OCI-LY1 (cell line): ENCODE data around the gene GUSB.

Experiments
- CTCF ChIP-seq: fragments of 200-600 bp; sonication (generic), shearing (Covaris generic); IDR thresholded peaks from 2 replicates; pipeline ENCODE4 v1.5.1; 2017; ENCODE audit warnings: mild to moderate bottlenecking, antibody characterized with exemption, low read length, moderate library complexity, mixed read lengths
- EZH2 ChIP-seq: fragments of 200-600 bp; sonication (generic), shearing (Covaris generic); IDR thresholded peaks from 2 replicates; pipeline ENCODE4 v1.8.0; 2017; ENCODE audit warnings: borderline replicate concordance, mixed run types, mild to moderate bottlenecking, antibody characterized with exemption, low read length, moderate library complexity, mixed read lengths

GRCh38 chr7:65983965-65984658, 2.1 kb upstream of the GUSB start:
- TF ChIP-seq CTCF (no peak), EZH2 (no peak)
